Left hindlimb (tissue), 1 donor: ENCODE data around the gene ITPRID2.

Source experiments
- DNase-seq: peaks from one replicate; pipeline ENCODE4 v3.0.0-alpha.2; 2018

Gene ITPRID2

DNA sequence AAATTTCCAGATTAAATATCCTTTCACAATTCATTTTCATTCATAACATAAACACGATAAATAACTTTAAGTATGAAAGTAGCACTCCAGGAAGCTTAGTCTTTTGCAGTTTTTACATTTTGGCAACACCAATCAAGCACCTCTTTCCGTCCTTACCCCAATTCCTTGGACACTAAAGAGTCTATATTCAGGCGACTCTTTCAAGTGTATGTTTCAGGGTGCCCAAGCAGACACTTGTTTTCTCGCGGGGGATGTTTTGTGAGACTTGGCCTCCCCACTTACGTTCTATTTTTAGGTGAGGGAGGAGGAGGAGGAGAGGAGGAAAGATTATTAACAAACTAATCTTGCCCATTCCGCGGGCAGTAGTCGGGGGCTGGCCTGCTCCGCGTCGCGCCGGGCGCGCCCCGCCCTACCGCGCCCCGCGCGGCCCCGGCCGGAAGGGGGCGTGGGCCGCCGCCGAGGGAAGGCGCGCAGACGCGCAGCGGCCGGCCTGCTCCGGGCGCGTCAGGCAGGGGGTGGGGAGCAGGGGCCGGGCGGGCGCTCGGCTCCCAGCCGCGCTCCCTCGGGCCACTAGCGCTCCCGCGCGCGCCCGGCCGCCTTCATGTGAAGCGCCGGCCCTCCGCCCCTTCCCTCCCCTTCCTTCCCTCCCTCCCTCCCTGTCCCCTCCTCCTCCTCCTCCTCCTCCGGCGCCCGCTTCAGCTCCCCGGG lies at the start of gene ITPRID2:
TSS of gene ITPRID2 (plus strand) at position 473 of the 708 bp plus-strand sequence. CDS start 337 bp downstream, outside the sequence.
- peak; percentile 89 for DNase-seq

GRCh38 chr2:181844551-181845290 lies 46.8 kb upstream of the ITPRID2 start:
- DNase-seq, result no peak

- DNase-seq, result no peak
Observed at GRCh38 chr2:181846399-181847197, 44.9 kb upstream of the ITPRID2 start.

- no peak for DNase-seq
Observed at GRCh38 chr2:181847198-181847556, 44.4 kb upstream of the ITPRID2 start.

- DNase-seq, result no peak
Observed at GRCh38 chr2:181847702-181848101, 43.8 kb upstream of the ITPRID2 start.

- no peak for DNase-seq
Observed at GRCh38 chr2:181848261-181848886, 43.2 kb upstream of the ITPRID2 start.

DNA sequence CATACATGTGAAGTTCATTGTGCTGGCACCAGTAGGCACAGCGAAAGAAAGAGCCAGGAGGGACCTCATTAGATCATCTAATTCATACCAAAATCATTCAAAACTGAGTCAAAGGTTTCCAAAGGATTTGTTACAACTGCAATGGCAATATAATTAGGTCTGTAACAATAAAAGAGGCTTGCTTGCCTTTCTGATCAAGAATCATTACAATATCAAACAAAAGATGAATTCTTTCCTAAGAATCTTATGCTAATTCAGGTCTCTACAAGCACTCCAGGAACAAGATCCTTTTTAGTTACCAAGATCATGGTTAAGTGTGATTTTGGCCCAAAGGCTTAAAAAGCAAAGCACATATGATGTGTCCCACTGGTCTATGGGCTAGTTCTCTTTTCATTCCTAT lies 41.9 kb upstream of the ITPRID2 start:
- DNase-seq, result no peak

- no peak for DNase-seq
Observed at GRCh38 chr2:181850936-181851560, 40.5 kb upstream of the ITPRID2 start.

DNA sequence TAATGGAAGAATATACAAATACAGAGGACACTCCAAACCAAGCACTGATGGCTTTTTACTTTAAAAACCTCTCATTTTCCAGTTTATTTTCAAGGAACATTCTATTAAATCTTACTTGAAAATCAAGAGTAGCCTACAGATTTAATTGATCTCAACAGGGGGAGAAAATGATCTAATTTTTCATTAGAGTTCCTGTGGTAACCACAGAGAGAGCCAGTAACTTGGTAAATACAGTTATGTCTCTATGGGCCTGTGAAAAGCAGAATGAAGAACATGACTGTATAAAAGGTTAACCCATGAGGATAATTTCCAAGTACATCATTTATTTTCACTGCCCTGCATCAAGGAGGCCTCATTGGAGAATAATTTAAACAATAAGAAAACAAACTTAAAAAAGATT lies 39.8 kb upstream of the ITPRID2 start:
- no peak for DNase-seq

DNA sequence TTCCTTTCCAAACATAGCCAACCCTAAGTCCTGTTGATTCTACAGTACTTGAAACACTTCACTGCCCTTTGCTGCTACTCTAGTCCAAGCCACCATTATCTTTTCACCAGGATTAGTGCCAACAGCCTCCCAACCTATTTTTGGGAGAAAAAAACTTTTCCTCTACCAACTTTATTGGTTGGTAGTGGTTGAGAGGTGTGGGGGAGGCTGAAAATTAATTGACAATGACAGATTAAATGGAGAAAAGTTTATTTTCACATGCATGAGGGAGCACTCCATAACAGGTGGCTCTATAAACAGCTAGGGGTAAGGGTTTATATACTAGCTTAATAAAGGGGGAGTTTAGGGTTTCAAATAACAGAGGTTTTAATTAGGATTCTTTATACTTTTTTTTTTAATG lies 37.8 kb upstream of the ITPRID2 start:
- DNase-seq, result no peak

GRCh38 chr2:181857483-181857882 lies 34.0 kb upstream of the ITPRID2 start:
- no peak for DNase-seq

- DNase-seq, result no peak
Observed at GRCh38 chr2:181858600-181858999, 32.9 kb upstream of the ITPRID2 start.

GRCh38 chr2:181859123-181859522 lies 32.4 kb upstream of the ITPRID2 start:
- DNase-seq, result no peak

DNA sequence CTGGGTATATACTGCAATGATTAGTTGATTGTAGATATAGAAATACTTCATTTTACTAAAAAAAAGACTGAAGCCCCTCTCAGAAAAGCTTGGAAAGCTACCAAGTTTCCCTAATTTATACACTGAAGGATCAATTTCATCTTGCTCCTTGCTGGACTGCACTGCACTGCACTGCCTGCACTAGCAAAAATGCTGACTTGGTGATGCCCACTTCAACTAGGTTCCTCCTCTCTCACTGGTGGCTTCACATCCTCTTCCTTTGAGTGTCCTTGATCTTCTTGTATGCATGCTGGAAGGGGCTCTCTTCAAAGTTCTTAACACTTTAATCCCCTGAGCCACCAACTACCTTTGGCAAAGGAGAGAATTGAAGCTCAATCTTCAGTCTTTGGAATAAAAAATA lies 31.7 kb upstream of the ITPRID2 start:
- DNase-seq, result no peak

GRCh38 chr2:181861379-181861778 lies 30.2 kb upstream of the ITPRID2 start:
- no peak for DNase-seq

GRCh38 chr2:181862583-181863281 lies 28.8 kb upstream of the ITPRID2 start:
- DNase-seq, result no peak

DNA sequence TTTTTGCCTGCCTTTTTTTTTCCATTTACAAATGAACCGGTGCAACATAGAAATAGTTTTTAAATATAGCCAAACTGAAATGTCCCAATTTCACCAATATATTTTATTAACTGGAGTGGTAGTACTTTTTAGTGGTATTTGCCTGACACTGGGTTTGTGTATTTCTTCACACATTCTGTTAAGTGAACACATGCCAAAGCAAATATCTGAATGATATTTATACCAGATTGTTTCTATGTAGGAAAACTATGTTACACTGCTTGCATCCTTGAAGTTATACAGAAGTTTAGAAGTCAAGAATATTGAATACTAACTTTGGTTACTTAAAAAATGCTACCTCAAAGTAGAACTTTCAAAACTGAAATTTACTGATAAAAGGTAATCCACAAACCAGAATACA lies 19.4 kb upstream of the ITPRID2 start:
- DNase-seq, result no peak

DNA sequence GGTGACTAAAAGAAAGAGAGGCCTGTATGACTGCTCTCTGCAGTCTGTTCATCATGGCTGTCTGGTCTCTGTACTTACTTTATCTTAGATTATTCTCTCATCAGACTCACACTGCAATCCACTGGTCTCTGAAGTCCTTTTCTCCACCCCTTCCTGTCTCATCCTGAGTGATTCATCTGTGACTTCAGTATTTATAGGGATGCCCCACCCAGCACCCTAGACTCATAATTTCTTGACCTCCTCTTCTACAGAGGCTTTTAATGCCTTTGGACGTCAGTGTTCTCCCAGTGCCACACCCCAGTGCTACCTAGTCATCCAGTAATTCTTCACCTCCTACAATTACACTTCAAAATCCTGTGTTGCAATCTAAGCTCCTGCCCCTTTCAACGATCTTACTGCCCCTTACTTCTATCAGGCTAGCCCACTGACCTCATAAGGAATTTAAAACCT lies 14.9 kb upstream of the ITPRID2 start:
- no peak for DNase-seq

DNA sequence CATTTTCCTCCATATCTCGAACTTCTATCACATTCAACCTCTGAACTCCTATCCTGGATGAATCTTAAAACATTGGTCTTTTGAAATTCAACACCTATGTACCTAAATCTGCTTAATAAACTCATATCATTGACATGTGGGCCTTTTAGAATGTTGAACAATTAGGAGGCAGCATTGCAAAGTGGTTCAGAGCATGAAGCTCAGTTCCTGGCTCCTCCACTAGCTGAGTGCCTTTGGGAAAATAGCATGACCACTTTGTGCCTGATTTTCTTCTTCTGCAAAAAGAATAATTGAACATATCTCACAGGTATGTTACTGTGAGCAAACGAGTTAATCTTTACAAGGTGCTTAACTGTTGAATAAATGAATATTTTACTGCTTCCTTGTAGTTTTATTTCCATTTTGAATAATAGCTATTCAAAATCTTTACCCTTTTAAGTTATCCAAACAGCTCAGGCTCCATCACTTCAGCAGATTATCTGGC lies 14.3 kb upstream of the ITPRID2 start:
- no peak for DNase-seq

DNA sequence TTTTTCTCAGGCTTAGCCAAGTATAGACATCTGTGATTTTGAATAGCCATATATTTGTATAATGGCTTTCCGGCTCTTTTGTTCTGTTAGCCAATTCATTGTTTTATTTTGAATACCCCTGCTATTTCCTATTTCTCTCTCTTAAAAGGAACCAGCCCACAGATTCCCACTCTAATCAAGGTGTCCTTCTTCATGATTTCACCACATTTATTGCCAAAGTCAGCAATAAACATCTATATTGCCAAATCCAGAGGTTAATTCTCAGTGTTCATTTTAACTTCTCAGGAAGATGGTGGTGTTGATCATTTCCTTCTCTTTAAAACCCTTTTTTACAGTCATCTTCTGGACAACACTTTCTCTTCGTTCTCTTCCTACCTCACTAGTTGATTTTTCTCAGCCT lies 13.1 kb upstream of the ITPRID2 start:
- no peak for DNase-seq

GRCh38 chr2:181879295-181879694 lies 12.2 kb upstream of the ITPRID2 start:
- no peak for DNase-seq
